GM21786 (cell line): Measurements from ENCODE around the gene DIDO1.

ENCODE experiments used
- ATAC-seq: cut with Tn5 transposase; IDR thresholded peaks from one replicate; pipeline ENCODE4 v1.9.1; 2021; ENCODE audit not compliant: unreplicated experiment

DIDO1 gene

GRCh38 chr20:62896526-62896925, 29.8 kb downstream of the DIDO1 start:
- no peak for ATAC-seq

GRCh38 chr20:62895539-62895938, 30.8 kb downstream of the DIDO1 start:
- ATAC-seq = no peak

- ATAC-seq = no peak
Observed at GRCh38 chr20:62894261-62894660, 32.0 kb downstream of the DIDO1 start.

- ATAC-seq = no peak
Observed at GRCh38 chr20:62893700-62894099, 32.6 kb downstream of the DIDO1 start.

GRCh38 chr20:62892348-62893304, 33.7 kb downstream of the DIDO1 start:
- ATAC-seq = no peak

- ATAC-seq = no peak
Observed at GRCh38 chr20:62891111-62891510, 35.2 kb downstream of the DIDO1 start.

GRCh38 chr20:62890444-62890843, 35.9 kb downstream of the DIDO1 start:
- ATAC-seq = no peak

GRCh38 chr20:62889871-62890270, 36.4 kb downstream of the DIDO1 start:
- ATAC-seq = no peak

GRCh38 chr20:62889411-62889810, 36.9 kb downstream of the DIDO1 start:
- no peak for ATAC-seq

- ATAC-seq = no peak
Observed at GRCh38 chr20:62888910-62889309, 37.4 kb downstream of the DIDO1 start.

- no peak for ATAC-seq
Observed at GRCh38 chr20:62888406-62888805, 37.9 kb downstream of the DIDO1 start.

- ATAC-seq = no peak
Observed at GRCh38 chr20:62887860-62888239, 38.5 kb downstream of the DIDO1 start.

GRCh38 chr20:62887152-62887859, 39.0 kb downstream of the DIDO1 start:
- no peak for ATAC-seq

GRCh38 chr20:62886709-62887058, 39.6 kb downstream of the DIDO1 start:
- ATAC-seq = no peak

- no peak for ATAC-seq
Observed at GRCh38 chr20:62885896-62886708, 40.2 kb downstream of the DIDO1 start.

- ATAC-seq = no peak
Observed at GRCh38 chr20:62885046-62885895, 41.0 kb downstream of the DIDO1 start.

GRCh38 chr20:62884556-62884955, 41.7 kb downstream of the DIDO1 start:
- no peak for ATAC-seq

GRCh38 chr20:62882426-62882825, 43.9 kb downstream of the DIDO1 start:
- no peak for ATAC-seq

GRCh38 chr20:62881662-62882395, 44.5 kb downstream of the DIDO1 start:
- no peak for ATAC-seq
